Renal pelvis (tissue), 4 donors: ENCODE data around the gene DIAPH1. TPM values are rescaled to one million over a fixed set of nuclear protein-coding genes. Genes with fewer than 3 reads are reported as not detected.

Experiments used
- DNase-seq: peaks from one replicate; pipeline ENCODE4 v3.0.0-alpha.2; 2013
- polyA plus RNA-seq, 3 donors: library from polyadenylated mRNA; unstranded; fragments of 120-200 nt; gene quantifications; one replicate each; pipeline ENCODE4 v1.2.1, GENCODE V29; 2013; ENCODE audit not compliant: insufficient read length in 3 of 3

The DIAPH1 gene
- polyA plus RNA-seq, 3 donors = 70.6 to 81.0 (median 76.5) TPM

DNA sequence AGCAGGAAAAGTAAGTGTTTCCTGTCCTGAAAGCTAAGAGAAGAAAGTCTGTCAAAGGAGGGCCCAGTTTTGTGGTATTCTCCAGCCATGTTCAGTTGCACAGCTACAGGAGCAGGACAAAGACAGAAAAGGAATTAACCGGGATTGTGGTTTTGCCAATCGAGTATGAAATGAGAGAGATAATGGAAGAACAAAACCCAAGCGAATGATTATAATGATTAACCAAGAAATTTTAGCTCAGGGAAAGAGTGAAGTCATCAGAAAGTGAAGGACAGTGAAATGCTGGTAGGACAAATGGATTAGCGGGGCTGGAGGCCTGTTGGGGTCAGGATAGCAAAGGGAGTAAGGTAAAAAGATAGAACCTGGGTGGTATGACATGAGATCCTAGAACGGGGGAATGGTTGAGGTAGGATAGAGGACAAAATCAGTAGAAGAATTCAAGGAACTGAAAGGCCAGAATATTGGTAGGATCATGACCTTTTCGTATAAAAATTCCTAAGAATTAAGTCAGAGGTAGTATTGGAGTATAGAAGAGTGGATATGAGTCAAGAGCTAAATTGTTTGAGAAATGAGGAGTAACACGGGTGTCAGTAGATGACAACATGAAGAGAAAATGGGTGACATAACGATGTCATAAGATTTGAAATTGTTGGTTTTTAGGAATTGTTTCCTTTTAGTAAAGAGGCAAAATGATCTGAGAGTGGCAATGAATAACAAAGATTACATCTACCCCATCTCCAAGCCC is 52.8 kb downstream of the DIAPH1 start:
- no peak for DNase-seq

DNA sequence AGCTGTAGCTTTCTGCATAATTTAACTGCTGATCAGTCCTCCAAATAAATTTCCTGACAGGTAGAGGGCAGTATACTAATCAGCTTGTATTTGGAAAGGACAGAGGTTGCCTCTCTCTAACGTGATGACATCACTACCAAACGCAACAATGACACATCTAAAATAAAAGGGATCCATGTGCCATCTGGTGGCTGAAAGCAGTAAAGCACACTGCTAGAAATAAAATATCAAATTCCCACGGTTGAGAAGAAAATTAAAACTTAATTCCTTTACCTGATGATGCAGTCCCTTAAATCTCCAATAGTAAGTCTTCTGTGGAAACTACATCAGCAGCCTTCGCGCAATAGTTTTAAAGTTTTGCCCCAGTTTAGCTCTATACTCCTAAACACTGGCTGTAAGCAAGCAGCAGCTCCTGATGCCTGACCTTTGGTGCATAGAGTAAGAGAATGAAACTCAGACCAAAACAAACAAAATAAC is 54.5 kb downstream of the DIAPH1 start:
- DNase-seq = peak; percentile 94

DNA sequence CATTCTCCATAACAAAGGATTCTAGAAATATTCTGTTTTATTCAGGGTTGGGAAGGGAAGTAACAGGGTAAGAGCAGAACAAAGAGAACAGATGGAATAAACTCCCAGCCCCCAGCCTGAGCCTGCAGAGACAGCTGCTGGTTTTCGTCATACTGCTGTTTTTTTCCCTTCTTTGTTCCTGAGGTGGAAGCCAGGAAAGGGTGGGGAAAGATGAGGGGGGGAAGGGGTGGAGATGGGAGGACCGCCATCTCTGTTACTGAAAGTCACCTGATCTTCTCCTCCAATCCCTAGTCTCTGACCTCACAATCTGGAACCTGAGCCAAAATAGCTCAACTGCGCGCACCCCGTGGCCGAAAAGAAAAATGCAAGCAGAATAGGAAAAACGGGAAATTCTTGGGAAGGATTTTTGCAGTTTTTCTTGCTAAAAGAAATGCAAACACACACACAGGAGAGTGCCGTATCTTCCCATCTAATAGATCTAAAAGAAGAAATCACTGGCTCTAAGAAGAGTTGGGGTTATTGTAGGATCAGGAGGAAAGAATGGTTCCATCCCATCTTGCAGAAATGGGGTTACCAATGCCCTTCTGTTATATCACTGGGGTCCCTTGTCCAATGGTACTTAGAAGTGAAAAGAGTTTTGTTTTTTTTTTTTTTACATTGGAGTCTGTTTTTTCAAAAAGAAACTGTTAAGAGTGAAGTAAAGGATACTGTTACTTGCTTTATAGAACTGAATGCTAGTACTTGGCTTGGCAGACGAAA is 57.9 kb downstream of the DIAPH1 start:
- peak; percentile 96 for DNase-seq

DNA sequence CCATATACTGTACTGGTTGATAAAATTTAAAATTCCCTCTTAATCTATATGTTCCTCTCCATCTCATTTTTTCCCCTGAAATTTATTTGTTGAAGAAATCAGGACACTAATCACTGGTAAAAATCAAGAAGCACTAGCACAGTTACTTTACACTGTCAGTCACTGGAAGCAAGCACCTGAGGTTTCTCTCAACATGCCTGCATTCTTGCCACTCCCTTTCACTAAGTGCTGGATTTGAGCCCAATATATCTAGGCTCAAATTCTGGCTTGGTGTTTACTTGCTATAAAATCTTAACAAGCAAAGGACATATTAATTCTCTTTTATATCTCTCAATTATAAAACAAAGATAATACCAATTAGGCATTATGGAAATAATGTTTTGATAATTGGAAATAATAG is 58.6 kb downstream of the DIAPH1 start:
- no peak for DNase-seq

DNA sequence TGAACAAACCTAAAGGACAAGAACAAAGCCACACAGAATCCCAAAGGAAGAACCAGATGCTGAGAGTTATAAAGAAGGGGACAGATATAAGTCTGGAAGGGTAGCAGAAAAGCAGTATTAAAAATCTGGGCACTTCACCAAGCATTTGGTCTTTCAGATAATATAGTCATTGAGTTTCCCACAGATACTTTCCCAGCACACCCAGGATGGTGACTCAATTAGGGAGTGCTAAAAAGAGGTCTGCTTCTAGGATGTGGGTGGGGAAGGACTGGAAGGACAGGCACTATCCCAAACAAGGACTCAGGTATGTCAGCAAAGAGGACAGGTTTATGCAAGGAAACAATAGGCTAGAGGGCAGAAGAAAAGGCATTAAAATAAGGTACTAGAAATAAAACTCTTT is 59.3 kb downstream of the DIAPH1 start:
- no peak for DNase-seq

DNA sequence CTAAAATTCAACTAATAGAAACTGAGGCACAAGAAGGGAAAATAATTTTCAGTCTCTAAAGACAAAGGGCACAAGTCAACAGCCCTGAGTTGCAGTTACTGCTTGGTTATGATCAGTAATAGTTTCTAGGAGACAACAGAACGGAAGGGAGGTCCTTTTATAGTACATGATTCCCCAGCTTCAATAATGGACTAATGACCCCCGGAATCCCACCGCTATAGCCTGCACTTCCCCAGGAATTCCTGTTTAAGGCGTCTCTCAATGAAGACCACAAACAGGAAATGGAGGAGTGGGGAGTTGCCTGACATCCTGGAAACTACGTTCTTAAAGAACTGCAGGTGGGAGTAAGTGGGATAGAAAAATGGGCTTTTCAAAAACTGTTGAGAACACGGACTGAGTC is 60.6 kb downstream of the DIAPH1 start:
- DNase-seq = no peak

DNA sequence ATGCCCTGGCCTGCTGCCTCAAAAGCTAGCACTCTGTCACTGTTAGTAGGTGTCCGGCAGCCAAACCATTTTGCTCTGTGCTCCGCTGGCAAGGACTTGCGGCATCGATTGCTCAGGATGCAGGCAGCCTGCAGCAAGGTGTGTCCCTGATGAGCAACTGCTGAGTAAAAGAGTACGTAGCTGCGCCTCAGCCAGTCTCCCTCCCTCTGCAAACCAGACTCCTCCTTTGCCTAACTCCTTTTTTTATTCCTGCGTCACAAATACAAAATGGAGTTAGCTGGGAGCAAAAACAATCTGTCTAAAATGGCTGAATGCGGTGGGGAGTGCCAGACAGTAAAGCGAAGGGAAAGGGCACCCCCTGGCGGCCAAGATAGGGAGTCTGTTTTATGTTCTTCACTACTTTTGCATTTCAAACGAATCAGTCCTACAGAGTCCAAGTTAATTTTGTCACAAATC is 61.1 kb downstream of the DIAPH1 start:
- peak; percentile 93 for DNase-seq

DNA sequence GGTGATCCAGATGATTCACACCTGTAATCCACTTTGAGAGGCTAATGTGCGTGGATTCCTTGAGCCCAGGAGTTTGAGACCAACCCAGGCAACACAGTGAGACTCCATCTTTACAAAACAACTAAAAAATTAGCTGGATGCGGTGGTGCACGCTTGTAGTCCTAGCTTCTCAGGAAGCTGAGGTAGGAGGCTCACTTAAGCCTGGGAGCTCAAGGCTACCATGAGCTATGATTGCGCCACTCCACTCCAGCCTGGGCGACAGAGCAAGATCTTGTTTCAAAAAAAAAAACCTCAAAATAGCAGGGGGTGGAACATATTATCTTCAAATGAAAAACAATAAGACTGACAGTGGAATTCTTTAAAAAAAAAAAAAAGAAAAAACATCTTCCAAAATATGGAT is 70.9 kb downstream of the DIAPH1 start:
- DNase-seq = no peak

DNA sequence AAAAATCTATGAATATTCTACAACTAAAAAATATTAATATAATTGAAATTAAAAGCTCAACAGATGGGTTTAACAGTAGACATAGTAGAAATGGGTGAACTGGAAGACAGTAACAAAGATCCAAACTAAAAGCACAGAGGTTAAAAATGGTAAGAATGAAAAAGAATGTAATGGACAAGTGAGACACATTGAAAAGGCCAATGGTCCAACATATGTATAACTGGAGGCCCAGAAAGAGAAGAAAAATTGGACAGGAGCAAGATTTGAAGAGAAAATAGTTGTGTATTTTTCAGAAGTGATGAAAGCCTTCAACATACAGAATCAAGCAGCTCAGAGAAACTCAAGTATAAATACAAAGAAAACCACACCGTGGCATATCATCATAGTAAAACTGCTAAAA is 71.3 kb downstream of the DIAPH1 start:
- DNase-seq = no peak

DNA sequence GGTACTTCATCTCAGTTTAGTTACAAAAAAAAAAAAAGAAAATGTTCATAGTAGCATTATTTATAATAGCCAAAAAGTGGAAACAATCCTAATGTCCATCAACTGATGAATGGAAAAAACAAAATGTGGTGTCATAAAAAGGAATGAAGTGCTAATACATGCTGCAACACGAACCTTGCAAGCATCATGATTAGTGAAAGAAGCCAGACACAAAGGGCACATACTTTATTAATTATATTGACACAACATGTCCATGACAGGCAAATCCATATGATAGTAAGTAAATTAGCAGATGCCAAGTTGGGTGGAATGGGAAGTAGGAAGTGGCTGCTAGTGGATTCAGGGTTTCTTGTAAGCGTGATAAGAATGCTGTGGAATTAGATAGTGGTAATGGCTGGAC is 75.7 kb downstream of the DIAPH1 start:
- no peak for DNase-seq

DNA sequence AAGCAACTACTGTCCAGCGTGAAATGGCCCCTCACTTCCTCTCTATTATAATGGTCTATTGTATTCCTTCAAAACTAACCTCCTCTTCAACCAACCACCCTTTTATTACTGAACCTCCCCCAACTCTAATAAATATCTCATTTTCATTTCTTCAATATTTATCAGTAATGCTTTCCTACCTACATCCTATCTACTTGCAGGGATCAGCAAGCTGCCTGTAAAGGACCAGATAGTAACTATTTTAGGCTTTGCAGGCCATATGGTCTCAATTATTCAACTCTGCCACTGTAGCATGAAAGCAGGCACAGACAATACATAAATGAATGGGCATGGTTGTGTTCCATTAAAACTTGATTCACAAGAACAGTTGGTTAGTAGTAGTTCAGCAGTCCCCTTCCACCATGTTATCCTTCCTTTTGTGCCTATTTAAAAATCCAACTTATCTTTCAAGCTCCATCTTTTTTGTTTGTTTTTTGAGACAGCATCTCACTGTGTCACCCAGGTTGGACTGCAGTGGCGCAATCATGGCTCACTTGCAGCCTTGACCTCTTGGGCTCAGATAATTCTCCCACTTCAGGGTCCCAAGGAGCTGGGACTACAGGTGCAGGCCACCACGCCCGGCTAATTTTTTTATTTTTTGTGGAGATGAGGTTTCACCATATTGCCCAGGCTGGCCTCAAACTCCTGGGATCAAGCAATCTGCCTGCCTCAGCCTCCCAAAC is 84.1 kb downstream of the DIAPH1 start:
- DNase-seq = no peak

DNA sequence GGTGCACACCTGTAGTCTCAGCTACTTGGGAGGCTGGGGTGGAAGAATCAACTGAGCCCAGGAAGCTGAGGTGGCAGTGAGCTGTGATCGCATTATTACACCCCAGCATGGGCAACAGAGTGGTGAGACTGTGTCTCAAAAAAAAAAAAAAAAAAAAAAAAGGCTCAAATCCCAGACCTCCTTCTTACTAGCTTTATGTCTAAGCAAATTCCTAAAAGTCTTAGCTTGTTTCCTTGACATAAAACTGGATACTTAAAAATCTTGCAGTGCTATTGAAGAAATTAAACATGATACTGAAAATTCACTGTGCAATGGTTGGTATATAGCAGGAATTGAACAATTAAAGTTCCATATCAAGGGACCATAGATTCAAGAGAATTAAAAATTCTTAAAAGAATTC is 84.9 kb downstream of the DIAPH1 start:
- no peak for DNase-seq

DNA sequence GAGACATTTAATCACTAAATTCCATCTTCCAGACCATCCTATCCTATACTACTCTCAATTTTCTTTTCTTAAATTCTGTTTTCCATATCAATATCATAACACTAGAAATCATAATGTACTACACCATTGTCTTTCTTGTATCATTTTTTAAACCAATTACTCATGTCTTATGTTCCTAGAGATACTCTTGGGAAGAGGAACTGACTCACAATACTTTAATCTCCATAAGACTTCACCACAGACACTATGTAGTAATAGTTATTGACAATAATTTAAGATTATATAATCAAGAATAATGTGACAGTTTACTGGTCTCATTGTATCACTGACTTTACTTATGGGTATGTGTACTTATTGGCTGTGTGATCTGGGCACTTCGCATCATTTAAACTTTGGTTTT is 86.1 kb downstream of the DIAPH1 start:
- no peak for DNase-seq

DNA sequence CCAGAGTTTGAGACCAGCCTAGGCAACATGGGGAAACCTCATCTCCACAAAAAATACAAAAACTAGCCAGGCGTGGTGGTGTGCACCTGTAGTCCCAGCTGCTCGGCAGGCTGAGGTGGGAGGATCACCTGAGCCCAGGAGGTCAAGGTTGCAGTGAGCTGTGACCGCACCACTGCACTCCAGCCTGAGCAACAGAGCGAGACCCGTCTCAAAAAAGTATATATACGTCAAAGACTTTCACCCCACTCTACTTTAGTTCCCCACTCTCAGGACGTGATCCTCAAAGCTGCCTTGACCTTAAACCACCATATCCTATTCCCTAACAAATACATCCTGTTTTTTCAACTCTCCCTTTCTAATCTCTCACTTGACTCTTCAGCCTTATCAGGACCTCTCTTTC is 88.9 kb downstream of the DIAPH1 start:
- DNase-seq = no peak

DNA sequence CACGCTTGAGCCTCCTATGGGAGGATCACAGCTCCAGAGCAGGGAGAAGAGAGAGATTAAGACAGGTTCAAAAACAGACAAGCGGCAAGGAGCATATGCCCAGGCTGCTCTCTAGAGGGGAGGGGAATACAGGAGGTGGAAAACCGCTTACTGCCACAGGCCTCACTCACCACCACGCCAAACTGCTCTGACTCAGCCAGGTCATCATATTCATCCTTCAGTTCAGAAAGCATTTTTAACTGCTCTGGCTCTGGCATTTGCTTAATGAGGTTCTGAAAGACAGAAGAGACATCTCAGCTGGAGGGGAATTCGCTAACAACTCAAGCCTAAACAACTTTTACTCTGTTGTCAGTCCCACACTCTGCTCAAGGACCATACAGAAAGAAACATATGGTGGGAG is 89.8 kb downstream of the DIAPH1 start:
- peak; percentile 66 for DNase-seq

DNA sequence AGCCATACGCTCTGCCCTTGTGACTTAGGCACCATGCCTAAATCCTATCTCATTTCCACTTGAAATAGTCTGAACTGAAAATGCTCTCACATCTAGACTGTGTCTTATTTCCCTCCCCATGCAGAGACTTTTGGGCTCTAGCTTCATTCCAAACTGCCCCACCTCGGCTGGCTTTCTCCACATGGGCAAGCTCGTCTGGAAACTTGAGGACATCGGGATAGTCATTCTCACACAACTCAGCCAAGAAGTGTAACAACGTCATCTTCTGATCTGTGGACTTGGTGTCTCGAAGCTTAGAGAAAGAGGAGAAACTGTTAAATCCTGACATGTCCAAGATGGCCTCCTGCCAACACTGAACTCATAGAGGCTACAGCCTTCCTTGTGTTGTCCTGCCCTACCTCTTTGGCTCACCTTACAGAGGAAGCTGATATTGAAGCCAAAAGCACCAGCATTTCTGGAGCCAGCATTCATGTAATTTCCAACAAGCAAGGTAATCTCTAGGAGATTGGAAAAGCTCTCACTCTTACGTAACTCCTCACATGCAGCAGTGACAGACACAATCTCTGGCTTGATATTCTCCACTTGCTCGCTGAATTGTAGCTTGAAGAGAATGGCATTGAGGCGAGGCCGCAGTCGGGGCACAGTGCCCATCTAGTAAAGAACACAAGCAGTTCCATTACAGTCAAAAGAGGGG is 90.4 kb downstream of the DIAPH1 start:
- no peak for DNase-seq

DNA sequence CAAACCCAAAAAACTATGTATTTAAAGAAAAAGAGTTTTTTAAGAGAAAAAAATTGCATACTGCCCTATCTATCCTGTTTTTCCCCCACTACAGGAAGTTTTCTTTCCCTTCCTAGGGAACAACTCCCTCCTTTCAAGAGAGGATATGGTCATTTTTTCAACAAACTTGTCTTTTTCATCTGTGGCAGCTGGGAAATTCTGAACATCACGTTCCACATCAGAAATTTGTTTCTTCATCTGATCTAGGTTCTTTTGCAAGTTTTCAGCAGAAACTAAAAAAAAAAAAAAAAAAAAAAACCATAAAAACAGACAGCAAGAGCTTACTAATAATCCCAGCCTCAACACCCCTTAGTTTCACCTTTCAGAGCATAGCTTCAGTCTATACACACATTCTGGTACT is 91.4 kb downstream of the DIAPH1 start:
- DNase-seq = no peak

DNA sequence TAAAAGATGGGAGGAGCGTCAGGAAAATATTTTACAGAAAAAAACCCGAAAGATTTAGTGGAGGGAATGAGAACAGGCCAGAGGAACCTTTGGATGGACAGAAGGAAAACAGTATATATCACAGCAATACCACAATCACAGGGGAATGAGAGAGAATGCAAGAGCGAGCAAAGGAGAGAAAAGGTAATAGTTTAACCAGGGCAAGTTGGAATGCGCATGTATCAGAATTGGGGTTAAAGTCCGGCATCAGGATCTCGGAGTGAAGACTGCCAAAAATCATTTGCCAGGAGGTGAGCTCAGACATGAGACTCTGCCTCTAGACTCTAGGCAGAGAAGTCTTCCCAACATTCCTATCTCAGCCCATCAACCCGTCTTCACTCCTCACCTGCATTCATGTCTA is 93.1 kb downstream of the DIAPH1 start:
- DNase-seq = no peak

DNA sequence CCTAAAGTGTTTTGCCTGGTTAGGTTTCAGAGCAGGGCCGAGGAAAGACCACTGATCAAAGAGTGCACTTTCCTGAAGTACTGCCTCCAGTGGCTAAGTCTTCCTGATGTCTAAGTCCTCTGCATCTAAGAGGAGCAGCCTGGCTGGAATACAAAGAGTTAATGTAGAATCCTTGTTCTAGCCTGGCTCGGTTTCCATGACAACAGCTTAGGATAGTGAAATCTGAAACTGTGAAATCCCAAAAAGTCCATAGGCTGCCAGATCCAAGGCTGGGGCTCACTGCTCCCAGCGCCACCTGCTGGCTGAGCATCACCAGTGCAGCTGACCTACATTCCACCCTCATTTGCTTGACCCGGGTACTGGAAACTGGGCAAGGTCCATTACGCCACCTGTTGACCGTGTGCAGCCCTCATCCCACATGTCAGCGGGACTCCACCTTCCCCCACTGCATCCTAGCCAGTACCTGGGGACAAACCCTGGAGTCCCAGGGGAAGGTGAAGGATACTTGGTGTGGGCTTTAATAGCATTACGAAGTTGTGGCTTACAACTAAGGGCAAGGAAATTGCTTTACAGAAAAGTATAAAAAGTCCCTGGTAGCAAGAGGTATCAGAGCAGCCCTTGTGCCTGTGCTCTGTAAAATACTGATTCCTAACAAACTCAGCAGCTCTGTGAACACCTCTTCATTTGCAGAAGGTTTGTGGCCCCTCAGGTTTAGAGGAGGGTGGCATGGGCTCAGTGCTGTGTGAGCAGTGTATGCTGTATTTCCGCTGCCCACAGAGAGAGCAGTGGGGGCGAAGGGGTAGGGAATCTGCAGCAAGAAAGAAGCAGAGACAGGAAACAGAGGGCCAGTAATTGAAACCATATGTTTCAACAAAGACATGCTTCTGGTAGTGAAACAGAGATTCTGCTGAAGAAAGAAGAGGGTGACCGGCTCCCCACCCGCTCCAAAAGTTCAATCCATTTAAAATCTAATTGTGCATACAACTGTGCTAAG is 93.9 kb downstream of the DIAPH1 start:
- peak; percentile 97 for DNase-seq

DNA sequence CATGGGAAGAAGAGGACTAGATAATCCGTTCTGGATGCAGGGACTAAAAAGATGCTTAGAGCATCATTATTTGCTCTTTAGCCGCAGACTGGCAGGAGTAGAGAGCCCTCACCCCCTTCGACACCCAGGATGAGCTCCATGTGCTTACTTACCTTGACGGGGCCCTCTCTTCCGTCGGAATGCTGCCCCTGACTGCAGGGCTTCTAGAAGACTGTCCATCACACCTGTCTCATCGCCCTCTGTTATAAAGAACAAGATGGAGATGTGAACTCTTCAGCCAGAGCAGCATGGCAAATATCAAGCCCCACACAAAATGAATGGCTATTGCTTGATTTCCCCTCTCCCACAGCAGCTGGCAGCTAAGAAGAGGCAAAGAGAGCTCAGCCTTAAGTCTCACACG is 94.8 kb downstream of the DIAPH1 start:
- DNase-seq = no peak

DNA sequence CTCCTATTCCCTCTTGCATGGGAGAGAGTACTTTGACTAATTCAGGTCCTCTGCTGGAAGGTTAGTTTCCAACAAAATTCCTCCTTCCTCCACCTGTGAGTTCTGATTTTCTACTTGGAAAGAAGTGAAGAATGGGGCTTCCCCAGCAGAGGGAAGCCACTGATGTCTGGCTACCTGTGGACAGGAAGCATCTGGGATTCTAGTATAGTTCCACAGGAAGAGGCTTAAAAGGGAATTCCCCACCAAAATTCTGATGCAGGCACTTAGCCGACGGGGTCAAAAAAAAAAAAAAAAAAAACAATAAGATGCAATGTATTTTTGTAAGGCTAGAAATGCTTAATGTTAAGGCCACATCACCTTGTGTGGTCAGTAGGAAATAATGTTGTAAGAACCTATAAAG is 96.5 kb downstream of the DIAPH1 start:
- no peak for DNase-seq
